HepG2 (cell line): Measurements from ENCODE around the gene ATM. TPM values are rescaled to one million over a fixed set of nuclear protein-coding genes. Genes with fewer than 3 reads are reported as not detected.

Experiments
- AKAP8 ChIP-seq: sonication (generic); formaldehyde crosslinking; IDR thresholded peaks from 2 replicates; pipeline ENCODE4 v1.5.1; 2020; ENCODE audit warnings: mild to moderate bottlenecking, missing genetic modification reagents
- ARNT ChIP-seq: fragments of 450-650 bp; IDR thresholded peaks from 2 replicates; pipeline ENCODE4 v1.6.1; 2017
- FLYWCH1 ChIP-seq: sonication (generic); formaldehyde crosslinking; IDR thresholded peaks from 2 replicates; pipeline ENCODE4 v1.8.1; 2023; ENCODE audit warnings: mild to moderate bottlenecking, missing genetic modification reagents
- FOSL2 ChIP-seq: sonication (generic); formaldehyde crosslinking; IDR thresholded peaks from 2 replicates; pipeline ENCODE4 v1.4.0; 2020; ENCODE audit warnings: missing genetic modification reagents
- HES4 ChIP-seq: sonication (generic); formaldehyde crosslinking; IDR thresholded peaks from 2 replicates; pipeline ENCODE4 v1.9.0; 2021; ENCODE audit warnings: mild to moderate bottlenecking, missing genetic modification reagents, borderline replicate concordance
- HNF1B ChIP-seq: sonication (generic); formaldehyde crosslinking; IDR thresholded peaks from 2 replicates; pipeline ENCODE4 v1.5.1; 2020; ENCODE audit warnings: mild to moderate bottlenecking, moderate library complexity, missing genetic modification reagents
- NFATC3 ChIP-seq: sonication (generic); formaldehyde crosslinking; IDR thresholded peaks from 2 replicates; pipeline ENCODE4 v1.5.1; 2020; ENCODE audit warnings: mild to moderate bottlenecking, missing genetic modification reagents
- PCBP2 ChIP-seq: fragments of 200-400 bp; formaldehyde crosslinking; optimal IDR thresholded peaks from 2 replicates; pipeline ENCODE3; 2018; ENCODE audit warnings: low read length, low read depth; ENCODE audit not compliant: poor library complexity, severe bottlenecking
- POGZ ChIP-seq: sonication (generic); formaldehyde crosslinking; IDR thresholded peaks from 2 replicates; pipeline ENCODE4 v1.4.0; 2020; ENCODE audit warnings: mild to moderate bottlenecking, missing genetic modification reagents
- POLR2A ChIP-seq, 2 experiments: IDR thresholded peaks; 2 replicates each; pipeline ENCODE4 v1.6.1; 2011; ENCODE audit warnings: low read depth in 2 of 2, low read length in 2 of 2, mild to moderate bottlenecking in 1 of 2, moderate library complexity in 1 of 2; ENCODE audit not compliant: insufficient read depth in 1 of 2
- RFX1 ChIP-seq: fragments of 450-650 bp; IDR thresholded peaks from 2 replicates; pipeline ENCODE4 v1.6.1; 2017
- TFE3 ChIP-seq: IDR thresholded peaks from 2 replicates; pipeline ENCODE4 v1.6.1; 2016
- YEATS2 ChIP-seq: sonication (generic); formaldehyde crosslinking; IDR thresholded peaks from 2 replicates; pipeline ENCODE4 v1.4.0; 2020; ENCODE audit warnings: missing genetic modification reagents, borderline replicate concordance
- ZBED4 ChIP-seq: sonication (generic); formaldehyde crosslinking; IDR thresholded peaks from 2 replicates; pipeline ENCODE4 v1.4.0; 2020; ENCODE audit warnings: missing genetic modification reagents, borderline replicate concordance
- ZNF362 ChIP-seq: sonication (generic); formaldehyde crosslinking; IDR thresholded peaks from 2 replicates; pipeline ENCODE4 v1.4.0; 2020; ENCODE audit warnings: missing genetic modification reagents, mild to moderate bottlenecking, borderline replicate concordance
- ZNF512B ChIP-seq: sonication (generic); formaldehyde crosslinking; IDR thresholded peaks from 2 replicates; pipeline ENCODE4 v1.5.1; 2020; ENCODE audit warnings: missing genetic modification reagents, mild to moderate bottlenecking, borderline replicate concordance
- ZNF543 ChIP-seq: sonication (generic); formaldehyde crosslinking; IDR thresholded peaks from 2 replicates; pipeline ENCODE4 v1.4.0; 2020; ENCODE audit warnings: mild to moderate bottlenecking, missing genetic modification reagents
- ZNF605 ChIP-seq: sonication (generic); formaldehyde crosslinking; IDR thresholded peaks from 2 replicates; pipeline ENCODE4 v1.8.0; 2022; ENCODE audit warnings: mild to moderate bottlenecking, missing genetic modification reagents
- ZNF768 ChIP-seq: sonication (generic); formaldehyde crosslinking; IDR thresholded peaks from 2 replicates; pipeline ENCODE4 v1.4.0; 2020; ENCODE audit warnings: missing genetic modification reagents
- ZSCAN31 ChIP-seq: sonication (generic); formaldehyde crosslinking; IDR thresholded peaks from 2 replicates; pipeline ENCODE4 v1.5.0; 2020; ENCODE audit warnings: low read depth, mild to moderate bottlenecking, missing genetic modification reagents
- polyA plus RNA-seq, 8 experiments: library from polyadenylated mRNA; depleted of rRNA in 3 of 8; stranded (reverse) in 7 of 8; unstranded in 1 of 8; fragments of >200 nt; fragmentation: Illumina TruSeq in 4 of 8; extraction: Trizol in 4 of 8; gene quantifications; 2 replicates each; pipeline versions ENCODE4 v1.2.1 to v1.2.3, GENCODE V29; 2011 to 2016; ENCODE audit warnings: low read depth in 4 of 8, missing spikeins in 1 of 8, mixed read lengths in 1 of 8; ENCODE audit not compliant: insufficient read depth in 1 of 8
- total RNA-seq, 5 experiments: library from RNA; depleted of rRNA; stranded (reverse); fragments of >200 nt; fragmentation: Illumina TruSeq; extraction: Trizol; gene quantifications; 2 replicates each; pipeline ENCODE4 v1.2.3, GENCODE V29; 2016; ENCODE audit warnings: low read depth in 1 of 5

Gene ATM
- total and polyA plus RNA-seq, 2 of the 13 experiments (the other 11 are each of a cell fraction or from before 2014, with no cell fraction given), result 40.0 to 71.6 TPM

- TF ChIP-seq HNF1B (CRISPR knock-in tag) (no peak), FOSL2 (CRISPR knock-in tag) (no peak), ZNF512B (CRISPR knock-in tag) (no peak), ZBED4 (no peak), ZNF768 (CRISPR knock-in tag) (0 out of 2 replicates have a peak, but pooled peaks have one; percentile 11), ZNF543 (CRISPR knock-in tag) (no peak), POLR2A (IDR thresholded peaks at IDR 0.05; ENCODE audit: insufficient read depth in 1 of 2, low read depth in 2 of 2, low read length in 2 of 2) (no peak), NFATC3 (CRISPR knock-in tag) (peak; percentile 24; the same call in 1 of the 2 replicates), RFX1 (no peak), POGZ (no peak), ZNF605 (CRISPR knock-in tag) (no peak), TFE3 (CRISPR knock-in tag) (no peak), ZNF362 (CRISPR knock-in tag) (no peak), FLYWCH1 (CRISPR knock-in tag) (no peak), YEATS2 (CRISPR knock-in tag) (no peak), ZSCAN31 (0 out of 2 replicates have a peak, but pooled peaks have one; percentile 1), HES4 (no peak), PCBP2 (no peak), ARNT (no peak), AKAP8 (CRISPR knock-in tag) (0 out of 2 replicates have a peak, but pooled peaks have one; percentile 26)
These were observed 825 bp upstream of the ATM start (continued) for GRCh38 chr11:108221911-108222573.
